Epithelial cell of proximal tubule (primary cell): Measurements from ENCODE around the gene CENPK. TPM values are rescaled to one million over a fixed set of nuclear protein-coding genes. Genes with fewer than 3 reads are reported as not detected.
"Not testable (repeated sequence)": the region's sequence is repeated elsewhere in the genome, so short reads cannot be mapped to it uniquely, and the experiment has no call there.

ENCODE experiments used
- DNase-seq: peaks from one replicate; pipeline ENCODE4 v3.0.0-alpha.2; 2011; ENCODE audit warnings: low read depth
- H3K4me3 ChIP-seq: 2 replicates; pipeline ENCODE4 v1.5.1; 2011; ENCODE audit warnings: low read depth, mild to moderate bottlenecking, low read length
- total RNA-seq: library from RNA; depleted of rRNA; stranded (reverse); fragments of >200 nt; gene quantifications from 2 replicates; pipeline ENCODE4 v1.2.3, GENCODE V29; 2015
- TF ChIP-seq, protein P1 (sequence below): conservative IDR thresholded peaks from 2 replicates; pipeline ENCODE4 v1.5.1; 2012; ENCODE audit warnings: low read depth, mild to moderate bottlenecking, low read length

CENPK gene
- total RNA-seq, 1 donor from 2014 or later, result 23.6 TPM

DNA sequence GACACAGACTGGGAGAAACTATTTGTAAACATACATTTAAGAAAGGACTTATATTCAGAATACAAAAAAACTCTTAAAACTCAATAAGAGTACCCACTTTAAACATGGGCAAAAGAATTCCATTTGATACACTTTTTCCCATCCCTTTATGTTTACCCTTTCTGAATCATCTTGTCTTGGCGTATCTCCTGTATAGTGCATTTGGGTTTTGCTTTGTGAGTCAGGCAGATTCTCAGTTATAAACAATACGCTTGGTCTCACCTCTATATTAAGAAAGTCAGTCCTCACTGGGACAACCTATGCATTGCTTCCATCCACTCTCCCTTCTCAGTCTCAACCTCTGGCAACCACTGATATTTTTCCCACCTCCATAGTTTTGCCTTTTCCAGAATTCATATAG lies 54.0 kb downstream of the CENPK start:
- H3K4me3 ChIP-seq, result no peak overlapping the region
- DNase-seq, result no peak
- TF ChIP-seq, protein P1, sequence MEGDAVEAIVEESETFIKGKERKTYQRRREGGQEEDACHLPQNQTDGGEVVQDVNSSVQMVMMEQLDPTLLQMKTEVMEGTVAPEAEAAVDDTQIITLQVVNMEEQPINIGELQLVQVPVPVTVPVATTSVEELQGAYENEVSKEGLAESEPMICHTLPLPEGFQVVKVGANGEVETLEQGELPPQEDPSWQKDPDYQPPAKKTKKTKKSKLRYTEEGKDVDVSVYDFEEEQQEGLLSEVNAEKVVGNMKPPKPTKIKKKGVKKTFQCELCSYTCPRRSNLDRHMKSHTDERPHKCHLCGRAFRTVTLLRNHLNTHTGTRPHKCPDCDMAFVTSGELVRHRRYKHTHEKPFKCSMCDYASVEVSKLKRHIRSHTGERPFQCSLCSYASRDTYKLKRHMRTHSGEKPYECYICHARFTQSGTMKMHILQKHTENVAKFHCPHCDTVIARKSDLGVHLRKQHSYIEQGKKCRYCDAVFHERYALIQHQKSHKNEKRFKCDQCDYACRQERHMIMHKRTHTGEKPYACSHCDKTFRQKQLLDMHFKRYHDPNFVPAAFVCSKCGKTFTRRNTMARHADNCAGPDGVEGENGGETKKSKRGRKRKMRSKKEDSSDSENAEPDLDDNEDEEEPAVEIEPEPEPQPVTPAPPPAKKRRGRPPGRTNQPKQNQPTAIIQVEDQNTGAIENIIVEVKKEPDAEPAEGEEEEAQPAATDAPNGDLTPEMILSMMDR, result no peak

DNA sequence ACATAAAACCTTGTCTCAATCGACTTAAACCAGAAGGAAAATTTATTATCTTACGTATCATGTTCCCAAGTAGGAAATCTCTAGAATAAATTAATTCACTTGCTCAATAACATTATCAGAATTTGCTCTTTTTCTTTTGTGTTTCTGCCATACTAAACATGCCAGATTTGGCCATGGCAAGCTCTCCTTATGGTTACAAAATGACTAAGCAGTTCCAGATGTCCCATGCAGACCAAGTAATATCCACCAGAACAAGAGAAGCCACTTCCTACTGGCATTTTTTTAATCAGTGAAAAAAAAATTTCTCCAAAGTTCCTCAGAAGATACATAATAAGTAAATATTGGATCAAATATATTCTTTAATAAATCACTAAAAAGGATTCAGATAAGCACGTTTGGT lies 56.0 kb downstream of the CENPK start:
- H3K4me3 ChIP-seq, result no peak overlapping the region
- TF ChIP-seq, protein P1, result no peak
- DNase-seq, result no peak

DNA sequence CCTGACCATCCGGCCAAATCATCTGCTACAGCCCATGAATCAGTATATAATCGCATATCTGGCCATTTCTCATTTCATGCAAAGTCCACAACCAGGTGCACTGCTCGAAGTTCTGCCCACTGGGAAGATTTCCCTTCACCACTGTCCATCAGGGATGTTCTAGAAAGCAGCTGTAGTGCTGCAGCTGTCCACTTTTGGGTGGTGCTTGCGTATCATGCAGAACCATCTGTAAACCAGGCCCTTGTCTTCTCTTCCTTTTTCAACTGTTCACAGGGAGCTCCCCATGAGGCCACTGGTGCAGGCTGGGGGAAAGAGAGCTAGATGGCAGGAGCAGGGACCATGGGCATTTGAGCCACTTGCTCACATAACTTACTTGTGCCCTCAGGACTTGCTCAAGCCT lies 73.8 kb downstream of the CENPK start:
- H3K4me3 ChIP-seq, result no peak overlapping the region
- no peak for DNase-seq
- TF ChIP-seq, protein P1, result no peak

DNA sequence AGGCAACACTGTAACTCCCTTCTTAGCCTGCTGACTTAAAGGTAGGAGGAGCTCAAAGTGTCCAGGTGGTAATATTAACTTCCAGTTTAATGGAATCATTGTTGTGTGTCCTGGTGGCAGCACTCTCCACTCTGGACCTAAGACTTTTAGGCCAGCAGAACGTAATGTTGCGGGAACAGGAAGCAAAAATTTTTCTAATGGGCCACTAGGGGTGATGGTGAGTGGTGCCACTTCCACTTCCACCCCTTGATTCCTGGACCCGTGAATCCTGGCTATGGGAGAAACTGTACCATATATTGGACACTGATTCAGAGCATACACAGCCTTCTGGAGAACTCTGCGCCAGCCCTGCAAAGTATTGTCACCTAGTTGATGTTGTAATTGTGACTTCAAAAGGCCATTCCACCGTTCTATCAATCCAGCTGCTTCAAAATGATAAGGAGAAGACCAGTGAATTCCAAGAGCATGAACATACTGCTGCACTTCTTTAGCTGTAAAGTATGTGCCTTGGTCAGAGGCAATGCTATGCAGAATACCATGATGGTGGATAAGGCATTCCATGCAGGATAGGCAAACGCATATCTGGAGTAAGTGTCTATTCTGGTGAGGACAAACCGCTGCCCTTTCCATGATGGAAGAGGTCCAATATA lies 74.8 kb downstream of the CENPK start:
- TF ChIP-seq, protein P1, result peak; percentile 14
- DNase-seq, H3K4me3 ChIP-seq: not testable (repeated sequence)

DNA sequence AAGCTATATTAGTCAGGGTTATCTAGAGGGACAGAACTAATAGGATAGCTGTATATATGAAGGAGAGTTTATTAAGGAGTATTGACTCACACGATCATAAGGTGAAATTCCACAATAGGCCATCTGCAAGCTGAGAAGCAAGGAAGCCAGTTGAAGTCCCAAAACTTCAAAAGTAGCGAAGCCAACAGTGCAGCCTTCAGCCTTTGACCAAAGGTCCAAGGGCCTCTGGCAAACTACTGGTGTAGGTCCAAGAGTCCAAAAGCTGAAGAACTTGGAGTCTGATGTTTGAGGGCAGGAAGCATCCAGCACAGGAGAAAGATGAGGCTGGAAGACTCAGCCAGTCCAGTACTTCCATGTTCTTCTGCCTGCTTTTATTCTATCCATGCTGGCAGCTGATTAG lies 76.2 kb downstream of the CENPK start:
- not testable (repeated sequence) for DNase-seq, H3K4me3 ChIP-seq

DNA sequence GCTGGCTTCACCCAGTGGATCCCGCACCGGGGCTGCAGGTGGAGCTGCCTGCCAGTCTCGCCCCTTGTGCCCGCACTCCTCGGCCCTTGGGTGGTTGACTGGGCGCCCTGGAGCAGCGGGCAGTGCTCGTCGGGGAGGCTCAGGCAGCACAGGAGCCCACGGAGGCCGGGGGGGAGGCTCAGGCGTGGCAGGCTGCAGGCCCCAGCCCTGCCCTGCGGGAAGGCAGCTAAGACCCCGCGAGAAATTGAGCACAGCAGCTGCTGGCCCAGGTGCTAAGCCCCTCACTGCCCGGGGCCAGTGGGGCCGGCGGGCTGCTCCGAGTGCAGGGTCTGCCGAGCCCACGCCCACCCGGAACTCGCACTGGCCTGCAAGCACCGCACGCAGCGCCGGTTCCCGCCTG lies 77.6 kb downstream of the CENPK start:
- TF ChIP-seq, protein P1, result no peak
- no peak overlapping the region for H3K4me3 ChIP-seq
- no peak for DNase-seq

DNA sequence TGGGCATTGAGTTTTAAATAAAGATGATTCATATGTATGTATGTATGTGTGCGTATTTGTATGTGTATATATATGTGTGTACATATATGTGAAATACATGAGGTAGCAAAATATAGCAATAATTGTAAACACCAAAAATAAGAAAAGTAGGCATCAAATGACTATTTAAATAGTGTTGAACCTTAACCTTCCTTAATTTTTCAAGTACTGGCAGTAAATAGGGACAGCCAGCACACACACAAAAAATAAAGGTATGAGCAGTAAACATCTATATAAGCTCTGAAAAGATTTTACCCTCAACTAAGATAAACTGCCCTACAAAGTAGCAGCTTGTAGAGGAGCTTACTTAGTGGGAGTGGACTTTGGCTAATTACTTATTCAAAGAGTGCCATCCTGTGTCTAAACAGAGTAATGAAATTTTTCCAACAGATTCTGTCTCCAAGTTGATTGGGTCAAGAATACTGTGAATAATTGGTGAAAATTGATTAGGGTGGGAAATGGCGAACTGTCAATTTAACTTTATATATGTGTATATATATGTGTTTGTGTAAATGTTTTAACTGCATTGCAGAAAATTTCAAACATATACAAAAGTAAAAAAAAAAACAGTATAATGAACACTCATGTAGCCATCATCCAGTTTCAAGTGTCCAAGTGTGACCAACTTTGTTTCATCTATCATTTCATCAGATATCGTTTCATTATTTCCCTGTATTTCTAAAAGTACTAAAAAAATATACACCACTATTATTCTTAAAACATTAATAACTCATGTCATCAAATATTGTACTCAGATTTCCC lies 79.2 kb downstream of the CENPK start:
- TF ChIP-seq, protein P1, result peak; percentile 68
- peak overlapping the region; percentile 63 for H3K4me3 ChIP-seq
- DNase-seq, result no peak
